Pancreas (tissue), 10 donors: Measurements from ENCODE around the gene TAGLN2. TPM values are rescaled to one million over a fixed set of nuclear protein-coding genes. Genes with fewer than 3 reads are reported as not detected.

Experiments
- ATAC-seq, 4 donors: fragments of 200-7000 bp; cut with Tn5 transposase; one replicate each; pipeline versions ENCODE4 v1.8.0 to v1.9.1; 2020; ENCODE audit warnings: mild to moderate bottlenecking in 4 of 4, moderate library complexity in 4 of 4
- DNase-seq, 6 donors: peaks; one replicate each; pipeline ENCODE4 v3.0.0-alpha.2; 2020
- FAIRE-seq: peaks from 2 replicates; lab custom pipeline; 2012; peaks lifted over from hg19 to GRCh38; lab: Jason Lieb, UNC
- H3K27ac ChIP-seq, 4 donors: fragments of 200-600 bp; sonication (generic); 1 replicate in 3 of 4; 2 replicates in 1 of 4; pipeline versions ENCODE4 v1.5.0 to v1.8.0; 2020
- H3K27me3 ChIP-seq, 4 donors: fragments of 200-600 bp; one replicate each; pipeline ENCODE4 v1.8.0; 2021
- H3K36me3 ChIP-seq, 3 donors: fragments of 200-600 bp; sonication (generic) in 1 of 3; one replicate each; pipeline versions ENCODE4 v1.5.0 to v1.8.0; 2020 to 2021
- H3K4me1 ChIP-seq, 3 donors: fragments of 200-600 bp; one replicate each; pipeline ENCODE4 v1.8.0; 2021
- H3K4me3 ChIP-seq, 4 donors: fragments of 200-600 bp; sonication (generic) in 2 of 4; one replicate each; pipeline versions ENCODE4 v1.5.0 to v1.8.0; 2020 to 2021
- H3K9me3 ChIP-seq, 4 donors: fragments of 200-600 bp; one replicate each; pipeline ENCODE4 v1.8.0; 2021
- WGBS, 2 donors: extraction: QIAGEN DNeasy Blood & Tissue Kit; methylation state at CpG; one replicate each; pipeline ENCODE4 v1.1.7; 2013; 5-methylcytosine and 5-hydroxymethylcytosine counted together
- intact Hi-C, 3 donors: fragments of 100-400 bp; cut with DNase I; formaldehyde crosslinking; loops; one replicate each; pipeline versions ENCODE4 v1.11.1 to v1.14.2; 2022
- polyA plus RNA-seq, 2 donors: library from polyadenylated mRNA; stranded (reverse); fragments of 200-250 nt; gene quantifications; one replicate each; pipeline ENCODE4 v1.2.3, GENCODE V29; 2013
- total RNA-seq, 6 donors: library from RNA; stranded (reverse); fragmentation: NEBNext Ultra II Directional in 4 of 6; extraction: Animal tissue kit (Norgen Biotek cat#: 25700) in 4 of 6; gene quantifications; one replicate each; pipeline versions ENCODE4 v1.2.1 to v1.2.4, GENCODE V29; 2021 to 2023
- TF ChIP-seq, protein P1 (sequence below), 4 donors: fragments of 200-600 bp; sonication (generic) in 3 of 4; IDR thresholded peaks; one replicate each; pipeline versions ENCODE4 v1.5.0 to v1.8.0; 2021; ENCODE audit warnings: antibody characterized with exemption in 4 of 4
- donor health status: healthy with polysubstance abuse.
- donor health status: DM: no; HTN: no; CAD: no; lungs with moderate emphysema.
- donor health status: DM: no; HTN: no; CAD: no.
- donor health status: control.
- donor health status: control.
- donor health status: Bipolar disorder and iron deficiency.
- donor health status: DM: yes; HTN: yes; CAD: no.
- donor health status: DM: no; HTN: no; CAD: no.
- donor health status: DM: no; HTN: no; CAD: no.
- donor health status: DM: yes; HTN: yes; CAD: no.

The TAGLN2 gene
- total and polyA plus RNA-seq, 8 donors, result 93.2 to 242 (median 159) TPM

DNA sequence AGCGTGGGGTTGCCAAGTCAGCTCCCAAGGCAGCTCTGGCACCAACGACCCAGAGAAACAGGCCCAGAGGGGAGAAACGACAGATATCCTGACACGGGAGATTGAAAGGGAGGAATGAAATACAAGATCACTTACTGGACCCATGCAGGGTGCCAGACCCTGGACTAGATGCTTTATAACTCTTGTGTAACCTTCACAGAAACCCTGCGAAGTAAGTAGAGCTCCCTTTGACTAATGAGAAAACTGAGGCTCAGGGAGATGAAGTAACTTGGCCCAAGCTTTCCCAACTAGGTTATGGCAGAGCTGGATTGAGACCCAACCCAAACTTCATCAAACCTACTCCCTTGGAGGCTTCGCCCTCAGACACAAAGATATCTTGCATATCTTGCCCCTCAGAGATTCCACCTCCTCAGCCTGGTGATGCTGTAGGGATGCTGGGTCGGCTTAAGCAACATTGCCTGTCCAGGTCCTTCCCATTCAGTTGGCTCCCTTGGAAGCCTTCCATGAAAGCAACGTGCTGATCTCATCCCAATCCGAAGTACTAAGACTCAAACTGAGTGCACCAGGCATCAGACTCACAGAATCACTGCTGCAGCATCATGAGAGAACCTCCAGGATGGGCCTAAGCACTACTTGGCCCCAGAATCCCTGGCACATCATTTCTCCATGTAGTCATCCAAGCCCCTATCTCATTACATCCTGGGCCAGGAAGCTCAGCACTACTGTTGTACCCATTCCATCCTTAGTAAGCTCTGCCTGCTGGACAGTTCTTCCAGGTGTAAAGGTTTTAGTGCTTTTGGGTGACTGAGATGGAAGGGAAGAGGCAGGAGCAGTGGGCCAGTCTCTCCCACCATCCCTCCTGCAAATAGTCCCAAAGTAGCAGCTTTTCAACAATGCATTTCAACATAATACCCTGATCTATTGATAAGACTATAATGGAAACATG lies 21.2 kb upstream of the TAGLN2 start:
- Histone ChIP-seq H3K27ac (peak overlapping the region in 3 of 4 donors; percentile 39 to 84 (median 70)), H3K4me3 (peak overlapping the region in 3 of 4 donors; percentile 55 to 57 (median 56)), H3K36me3 (no peaks in the 10 kb centered on the region), H3K9me3 (no peaks in the 10 kb centered on the region), H3K4me1 (peaks cover 3 to 12% (median 4%) of the 10 kb centered on the region in 3 donors), H3K27me3 (no peaks in the 10 kb centered on the region)
- no peak for ATAC-seq
- WGBS, 2 donors, result 41 to 44% methylated on average over 9 of the region's 9 CpGs
- intact Hi-C loops, result no loop called here
- TF ChIP-seq, protein P1, sequence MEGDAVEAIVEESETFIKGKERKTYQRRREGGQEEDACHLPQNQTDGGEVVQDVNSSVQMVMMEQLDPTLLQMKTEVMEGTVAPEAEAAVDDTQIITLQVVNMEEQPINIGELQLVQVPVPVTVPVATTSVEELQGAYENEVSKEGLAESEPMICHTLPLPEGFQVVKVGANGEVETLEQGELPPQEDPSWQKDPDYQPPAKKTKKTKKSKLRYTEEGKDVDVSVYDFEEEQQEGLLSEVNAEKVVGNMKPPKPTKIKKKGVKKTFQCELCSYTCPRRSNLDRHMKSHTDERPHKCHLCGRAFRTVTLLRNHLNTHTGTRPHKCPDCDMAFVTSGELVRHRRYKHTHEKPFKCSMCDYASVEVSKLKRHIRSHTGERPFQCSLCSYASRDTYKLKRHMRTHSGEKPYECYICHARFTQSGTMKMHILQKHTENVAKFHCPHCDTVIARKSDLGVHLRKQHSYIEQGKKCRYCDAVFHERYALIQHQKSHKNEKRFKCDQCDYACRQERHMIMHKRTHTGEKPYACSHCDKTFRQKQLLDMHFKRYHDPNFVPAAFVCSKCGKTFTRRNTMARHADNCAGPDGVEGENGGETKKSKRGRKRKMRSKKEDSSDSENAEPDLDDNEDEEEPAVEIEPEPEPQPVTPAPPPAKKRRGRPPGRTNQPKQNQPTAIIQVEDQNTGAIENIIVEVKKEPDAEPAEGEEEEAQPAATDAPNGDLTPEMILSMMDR (IDR thresholded peaks at IDR 0.05), result no peak
- DNase-seq, result no peak
- no peak for FAIRE-seq

DNA sequence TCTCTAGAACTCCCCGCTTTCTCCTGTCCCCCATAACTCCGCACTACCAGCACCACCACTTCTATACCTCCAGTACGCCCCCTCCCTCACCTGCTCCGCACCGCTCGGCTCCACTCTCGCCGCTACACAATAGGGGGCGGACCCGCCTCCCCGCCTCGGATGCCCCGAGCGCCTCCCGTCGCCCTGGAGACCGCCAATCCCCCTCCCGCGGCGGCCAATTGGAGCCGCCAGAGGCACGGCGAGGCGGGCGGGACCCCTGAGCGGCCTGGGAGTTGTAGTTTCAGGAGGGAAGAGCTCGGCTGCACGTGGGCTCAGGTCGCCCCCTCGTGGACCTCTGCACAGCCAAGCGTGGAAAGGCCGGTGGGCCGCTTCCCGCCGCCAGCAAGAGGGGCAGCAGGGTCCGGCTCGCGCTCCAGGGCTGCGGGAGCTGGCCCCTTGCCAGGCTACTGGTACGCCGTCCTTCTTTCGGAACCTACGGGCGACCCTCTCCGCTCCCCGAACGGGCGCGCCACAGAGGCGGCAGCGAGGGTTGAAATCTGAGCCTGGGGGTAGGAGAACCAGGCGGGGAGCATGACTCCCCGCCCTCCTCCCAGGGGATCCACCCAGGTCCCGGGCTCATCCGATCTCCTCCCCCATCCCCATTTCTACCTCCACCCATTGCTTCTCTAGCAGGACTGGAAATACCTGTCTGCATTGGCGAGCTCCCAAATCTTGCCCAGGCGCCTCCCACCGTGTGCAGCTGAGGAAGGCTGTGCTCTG lies 20.4 kb upstream of the TAGLN2 start, which contains the start of gene IGSF9:
Gene IGSF9 (minus strand): TSS at position 131 of the 759 bp plus-strand sequence. CDS start 2,159 bp downstream, outside the sequence.
- Histone ChIP-seq H3K36me3 (no peaks in the 10 kb centered on the region), H3K9me3 (no peaks in the 10 kb centered on the region), H3K4me1 (peaks cover 3 to 12% (median 4%) of the 10 kb centered on the region in 3 donors), H3K27me3 (no peaks in the 10 kb centered on the region), H3K4me3 (peak within 1 kb of the TSS; percentile 7 to 57 (median 56)), H3K27ac (peak within 1 kb of the TSS; percentile 44 to 84 (median 70))
- DNase-seq (peak; percentile 87 to 96 (median 92)), ATAC-seq (peak; percentile 91 to 94 (median 92)), FAIRE-seq (no peak)
- WGBS, 2 donors, result 2 to 3% methylated on average over 51 to 58 of the region's 58 CpGs
- intact Hi-C loops, result loop anchor here in 1 of 3 donors (2.0 kb wide), 1 partner anchor 57 kb away; no protein-coding TSS in a partner anchor
- TF ChIP-seq, protein P1 (IDR thresholded peaks at IDR 0.05), result peak in 3 of 4 donors; percentile 13 to 22 (median 20)

DNA sequence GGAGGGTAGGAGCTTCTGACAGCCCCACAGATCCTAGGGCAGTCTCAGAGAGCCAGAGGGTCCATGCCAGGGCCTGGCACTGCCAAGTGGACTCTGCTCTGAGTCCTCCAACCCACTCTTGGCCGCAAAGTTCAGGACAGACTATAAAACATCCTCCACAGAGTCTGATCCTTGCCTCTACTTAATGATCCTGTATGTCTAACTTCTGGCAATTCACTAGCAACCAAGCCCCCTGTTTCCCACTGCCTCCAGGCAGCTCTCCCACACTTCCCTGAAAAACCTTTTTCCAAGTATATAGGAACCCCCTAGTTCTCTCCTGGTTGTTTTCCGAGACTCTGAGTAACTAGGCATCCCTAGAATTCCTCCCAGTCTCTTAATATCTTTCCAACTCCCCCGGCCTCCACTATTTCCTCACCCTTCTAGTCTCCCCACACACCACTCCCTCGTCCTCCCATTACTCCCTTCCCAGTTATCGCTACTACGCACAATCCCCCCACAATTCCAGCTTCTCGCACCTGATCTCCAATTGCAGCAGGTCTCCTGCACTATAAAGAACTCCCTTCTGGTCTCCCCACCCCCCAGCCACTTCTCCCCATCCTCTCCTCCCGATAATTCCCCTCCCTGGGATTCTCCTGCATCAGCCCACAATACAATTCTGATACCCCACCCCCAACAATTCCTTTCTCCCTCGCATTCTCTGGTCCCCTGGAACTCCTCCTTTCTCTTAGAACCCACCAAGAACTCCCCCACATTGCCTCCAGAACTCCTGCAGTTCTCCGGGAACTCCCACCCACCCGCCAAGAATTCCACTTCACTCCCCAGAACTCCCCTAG lies 19.5 kb upstream of the TAGLN2 start:
- no peak for DNase-seq

More for the DNA sequence above, 19.5 kb upstream of the TAGLN2 start:
- peak overlapping the region in 2 of 4 donors; percentile 55 to 56 for H3K4me3 ChIP-seq
- ATAC-seq (no peak), FAIRE-seq (no peak)
- WGBS, 2 donors, result 46 to 55% methylated on average over 11 of the region's 11 CpGs
- H3K27ac ChIP-seq, result peak overlapping the region in 1 of 4 donors; percentile 44
- no peaks in the 10 kb centered on the region for H3K9me3 ChIP-seq
- no peaks in the 10 kb centered on the region for H3K36me3 ChIP-seq
- peaks cover 3 to 12% (median 4%) of the 10 kb centered on the region in 3 donors for H3K4me1 ChIP-seq
- no peaks in the 10 kb centered on the region for H3K27me3 ChIP-seq
- intact Hi-C loops, result loop anchor here in 1 of 3 donors (2.0 kb wide), 1 partner anchor 58 kb away; no protein-coding TSS in a partner anchor
- TF ChIP-seq, protein P1 (IDR thresholded peaks at IDR 0.05), result no peak
